ENCODE data around the gene PLEKHG5. TPM values are rescaled to one million over a fixed set of nuclear protein-coding genes. Genes with fewer than 3 reads are reported as not detected.

Gene PLEKHG5
- total RNA-seq, 2 donors from 2014 or later: 11.6 to 21.4 TPM

DNA sequence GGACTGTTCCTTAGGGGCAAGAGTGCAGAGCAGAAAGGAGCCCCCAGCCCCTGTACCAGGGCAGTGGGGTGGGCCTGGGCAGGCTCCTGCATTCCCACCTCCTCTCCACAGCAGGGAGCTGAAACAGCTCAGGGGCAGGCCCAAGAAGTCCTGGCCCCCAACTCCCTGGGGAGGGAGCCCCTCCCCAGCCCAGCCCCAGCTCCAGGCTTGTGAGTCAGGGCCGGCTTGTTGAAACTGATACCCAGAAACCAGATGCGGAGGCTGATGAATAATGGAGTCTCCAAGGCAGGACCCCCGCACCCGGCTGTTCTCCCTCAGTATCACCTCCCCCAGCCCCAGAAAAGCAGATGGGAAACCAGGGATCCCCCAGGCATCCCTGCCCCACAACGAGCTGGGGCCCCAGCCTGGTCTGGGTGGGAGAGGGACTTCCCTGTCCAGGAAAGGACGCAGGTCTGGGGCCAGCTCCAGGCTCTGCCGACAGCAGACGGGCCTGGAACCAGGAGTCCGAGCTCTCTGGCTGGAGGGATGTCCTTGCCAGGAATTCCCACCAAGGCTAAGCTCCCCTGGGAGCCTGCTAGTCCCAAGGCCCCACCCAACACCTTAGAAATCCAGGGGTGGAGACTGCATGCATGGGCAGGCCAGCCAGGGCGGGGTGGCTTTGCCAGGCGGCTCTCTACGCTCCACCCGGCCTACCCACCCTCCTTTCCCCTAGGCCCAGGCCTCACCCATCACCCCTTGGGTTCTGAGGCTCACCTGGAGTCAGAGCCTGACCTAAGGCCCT, 2.7 kb downstream of the PLEKHG5 start:
- H3K27ac ChIP-seq: no peak overlapping the region
- H3K27me3 ChIP-seq (replicated peaks; ENCODE audit: insufficient read depth): no peaks in the 10 kb centered on the region
- peaks cover 6% of the 10 kb centered on the region for H3K4me1 ChIP-seq (replicated peaks)
- WGBS: 60% methylated on average over 13 of the region's 13 CpGs
- no peak overlapping the region for H3K4me3 ChIP-seq
- intact Hi-C loops (cut with DNase I): loop anchor here (2.0 kb wide), 2 partner anchors 66 to 158 kb away; partner anchors contain the start of genes NOL9 and TAS1R1
- TF ChIP-seq, protein P1, sequence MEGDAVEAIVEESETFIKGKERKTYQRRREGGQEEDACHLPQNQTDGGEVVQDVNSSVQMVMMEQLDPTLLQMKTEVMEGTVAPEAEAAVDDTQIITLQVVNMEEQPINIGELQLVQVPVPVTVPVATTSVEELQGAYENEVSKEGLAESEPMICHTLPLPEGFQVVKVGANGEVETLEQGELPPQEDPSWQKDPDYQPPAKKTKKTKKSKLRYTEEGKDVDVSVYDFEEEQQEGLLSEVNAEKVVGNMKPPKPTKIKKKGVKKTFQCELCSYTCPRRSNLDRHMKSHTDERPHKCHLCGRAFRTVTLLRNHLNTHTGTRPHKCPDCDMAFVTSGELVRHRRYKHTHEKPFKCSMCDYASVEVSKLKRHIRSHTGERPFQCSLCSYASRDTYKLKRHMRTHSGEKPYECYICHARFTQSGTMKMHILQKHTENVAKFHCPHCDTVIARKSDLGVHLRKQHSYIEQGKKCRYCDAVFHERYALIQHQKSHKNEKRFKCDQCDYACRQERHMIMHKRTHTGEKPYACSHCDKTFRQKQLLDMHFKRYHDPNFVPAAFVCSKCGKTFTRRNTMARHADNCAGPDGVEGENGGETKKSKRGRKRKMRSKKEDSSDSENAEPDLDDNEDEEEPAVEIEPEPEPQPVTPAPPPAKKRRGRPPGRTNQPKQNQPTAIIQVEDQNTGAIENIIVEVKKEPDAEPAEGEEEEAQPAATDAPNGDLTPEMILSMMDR (IDR thresholded peaks at IDR 0.05): no peak
- no peak for TF ChIP-seq POLR2AphosphoS5 (IDR thresholded peaks at IDR 0.05)
- no peak for TF ChIP-seq POLR2A (IDR thresholded peaks at IDR 0.05)
- no peaks in the 10 kb centered on the region for H3K36me3 ChIP-seq
- DNase-seq (ENCODE audit: low spot score): peak; percentile 47
- H3K9me3 ChIP-seq: no peaks in the 10 kb centered on the region

DNA sequence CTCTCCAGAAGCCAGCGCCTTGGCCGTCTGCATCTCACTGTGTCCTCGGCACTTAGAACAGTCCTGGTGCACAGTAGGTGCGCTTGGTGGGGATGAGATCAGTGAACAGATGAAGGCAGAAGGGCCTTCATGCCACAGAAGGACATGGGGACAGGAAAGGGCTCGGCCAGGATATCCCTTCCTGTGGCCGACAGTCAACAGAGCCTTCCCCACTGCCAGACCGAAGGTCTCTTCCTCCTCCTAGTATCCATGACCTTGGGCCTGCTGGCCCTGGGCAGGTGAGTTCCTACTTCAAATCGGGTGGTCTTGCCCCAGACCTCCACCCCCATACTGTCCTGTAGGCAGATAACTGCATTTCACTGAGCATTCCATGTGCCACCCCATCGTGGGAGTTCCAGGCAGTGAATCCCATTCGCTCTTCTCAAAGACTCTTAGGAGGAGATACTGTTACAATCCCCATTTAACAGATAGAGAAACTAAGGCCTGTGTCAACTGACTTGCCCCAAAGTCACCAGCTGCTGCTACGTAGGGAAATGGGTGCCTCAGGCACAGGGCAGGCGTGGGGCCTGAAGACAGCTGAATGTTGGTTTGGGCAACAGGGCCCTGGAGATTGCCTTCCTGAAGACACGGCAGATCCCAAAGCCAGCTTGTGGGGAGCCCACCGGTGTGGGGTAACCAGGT, 3.5 kb downstream of the PLEKHG5 start:
- Histone ChIP-seq H3K27me3 (replicated peaks; ENCODE audit: insufficient read depth) (no peaks in the 10 kb centered on the region), H3K4me3 (no peak overlapping the region), H3K9me3 (no peaks in the 10 kb centered on the region), H3K4me1 (replicated peaks) (peaks cover 6% of the 10 kb centered on the region), H3K36me3 (no peaks in the 10 kb centered on the region), H3K27ac (no peak overlapping the region)
- 88% methylated on average over 14 of the region's 14 CpGs for WGBS
- no peak for DNase-seq (ENCODE audit: low spot score)
- TF ChIP-seq POLR2A (IDR thresholded peaks at IDR 0.05): no peak
- TF ChIP-seq, protein P1 (IDR thresholded peaks at IDR 0.05): no peak
- no peak for TF ChIP-seq POLR2AphosphoS5 (IDR thresholded peaks at IDR 0.05)
- intact Hi-C loops (cut with DNase I): loop anchor here (2.0 kb wide), 2 partner anchors 67 to 159 kb away; partner anchors contain the start of genes NOL9 and TAS1R1

DNA sequence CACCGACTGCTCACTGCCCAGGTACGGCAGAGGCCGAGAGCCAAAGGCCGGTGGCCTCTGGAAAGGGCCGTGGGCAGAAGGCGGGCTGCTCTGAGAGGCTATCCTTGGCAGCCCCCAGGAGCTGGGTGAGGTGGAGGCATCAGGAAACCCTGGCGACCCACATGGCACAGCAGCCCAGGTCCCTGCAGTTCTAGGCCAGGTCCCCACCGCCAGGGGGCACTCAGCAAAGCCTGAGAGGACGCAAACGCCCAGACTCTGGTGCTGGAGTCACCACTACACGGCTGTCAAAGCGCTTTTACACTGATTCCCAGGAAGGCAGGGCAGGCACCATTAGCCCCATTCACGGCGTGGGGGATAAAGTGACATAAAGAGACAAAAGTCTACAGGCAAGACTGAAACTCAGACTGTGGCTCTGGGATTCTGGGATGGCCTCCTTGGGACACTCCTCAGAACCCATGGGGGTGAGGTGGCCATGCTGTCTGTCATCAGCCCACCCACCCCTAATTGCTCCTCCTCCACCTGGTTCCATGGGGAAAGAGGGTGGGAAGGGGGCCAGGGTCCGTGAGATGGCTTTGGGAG, 4.9 kb downstream of the PLEKHG5 start:
- no peaks in the 10 kb centered on the region for H3K9me3 ChIP-seq
- 6% methylated on average over 5 of the region's 15 CpGs for WGBS
- peaks cover 6% of the 10 kb centered on the region for H3K4me1 ChIP-seq (replicated peaks)
- intact Hi-C loops (cut with DNase I): no loop called here
- no peak overlapping the region for H3K4me3 ChIP-seq
- H3K27ac ChIP-seq: no peak overlapping the region
- peak; percentile 84 for DNase-seq (ENCODE audit: low spot score)
- H3K36me3 ChIP-seq: no peaks in the 10 kb centered on the region
- H3K27me3 ChIP-seq (replicated peaks; ENCODE audit: insufficient read depth): no peaks in the 10 kb centered on the region
- TF ChIP-seq POLR2AphosphoS5 (IDR thresholded peaks at IDR 0.05): peak; percentile 53
- TF ChIP-seq POLR2A (IDR thresholded peaks at IDR 0.05): no peak
- TF ChIP-seq, protein P1 (IDR thresholded peaks at IDR 0.05): peak; percentile 75 to 92 (median 78)

DNA sequence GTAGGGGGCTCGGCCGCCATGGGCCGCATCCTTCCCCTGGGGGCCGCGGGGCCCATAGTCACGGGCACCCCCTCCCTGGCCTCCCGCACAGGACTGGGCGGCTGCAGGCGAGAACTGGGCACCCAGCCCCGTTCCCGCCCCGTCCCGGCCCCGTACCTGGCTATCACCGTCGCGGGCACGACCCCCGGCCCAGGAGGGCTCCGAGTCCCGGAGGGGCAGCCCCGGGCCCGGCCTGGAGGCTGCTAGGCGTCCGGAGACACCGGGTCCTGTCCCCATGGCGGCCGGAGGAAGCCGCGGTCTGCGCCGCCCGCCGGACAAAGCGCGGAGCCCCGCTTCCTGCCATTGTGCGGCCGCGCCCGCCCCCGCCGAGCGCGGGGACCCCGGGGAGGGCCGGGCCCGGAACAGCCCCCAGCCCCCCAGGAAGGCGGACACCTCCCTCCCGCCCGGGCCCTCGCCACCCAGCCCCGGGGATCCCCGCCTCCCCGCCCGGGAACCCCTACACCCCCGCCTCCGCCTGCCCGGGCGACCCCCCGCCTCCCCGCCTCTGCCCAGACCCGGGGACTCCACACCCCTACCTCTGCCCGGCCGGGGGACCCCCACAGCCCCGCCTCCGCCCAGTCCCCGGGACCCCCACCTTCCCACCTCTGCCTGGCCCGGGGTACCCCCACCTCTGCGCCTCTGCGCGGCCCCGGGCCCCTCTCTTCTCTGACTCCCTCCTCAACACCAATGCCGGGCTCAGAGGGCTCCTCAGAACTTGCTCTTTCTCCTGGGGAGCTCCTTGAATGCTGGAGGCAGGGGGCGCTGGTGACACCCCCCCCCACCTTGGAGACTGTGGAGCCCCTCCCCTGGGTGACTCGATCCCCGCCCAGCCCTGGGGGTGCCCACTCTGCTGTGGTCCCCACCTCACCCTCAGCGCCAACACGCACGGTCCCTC, 6.0 kb downstream of the PLEKHG5 start:
- 6% methylated on average over 34 of the region's 80 CpGs for WGBS
- H3K4me3 ChIP-seq: peak overlapping the region; percentile 28 to 38
- intact Hi-C loops (cut with DNase I): no loop called here
- no peaks in the 10 kb centered on the region for H3K9me3 ChIP-seq
- no peaks in the 10 kb centered on the region for H3K27me3 ChIP-seq (replicated peaks; ENCODE audit: insufficient read depth)
- H3K27ac ChIP-seq: no peak overlapping the region
- no peak for DNase-seq (ENCODE audit: low spot score)
- H3K4me1 ChIP-seq (replicated peaks): peaks cover 6% of the 10 kb centered on the region
- TF ChIP-seq, protein P1 (IDR thresholded peaks at IDR 0.05): no peak
- no peak for TF ChIP-seq POLR2A (IDR thresholded peaks at IDR 0.05)
- no peak for TF ChIP-seq POLR2AphosphoS5 (IDR thresholded peaks at IDR 0.05)
- no peaks in the 10 kb centered on the region for H3K36me3 ChIP-seq

Measured in prostate gland (tissue), 2 donors.